GM18526 (cell line): ENCODE results near the gene EXOSC5.

Experiments used
- POLR2A ChIP-seq: IDR thresholded peaks from 3 replicates; pipeline ENCODE4 v1.6.1; 2011; ENCODE audit not compliant: insufficient read length; ENCODE audit errors: extremely low read depth

The EXOSC5 gene

DNA sequence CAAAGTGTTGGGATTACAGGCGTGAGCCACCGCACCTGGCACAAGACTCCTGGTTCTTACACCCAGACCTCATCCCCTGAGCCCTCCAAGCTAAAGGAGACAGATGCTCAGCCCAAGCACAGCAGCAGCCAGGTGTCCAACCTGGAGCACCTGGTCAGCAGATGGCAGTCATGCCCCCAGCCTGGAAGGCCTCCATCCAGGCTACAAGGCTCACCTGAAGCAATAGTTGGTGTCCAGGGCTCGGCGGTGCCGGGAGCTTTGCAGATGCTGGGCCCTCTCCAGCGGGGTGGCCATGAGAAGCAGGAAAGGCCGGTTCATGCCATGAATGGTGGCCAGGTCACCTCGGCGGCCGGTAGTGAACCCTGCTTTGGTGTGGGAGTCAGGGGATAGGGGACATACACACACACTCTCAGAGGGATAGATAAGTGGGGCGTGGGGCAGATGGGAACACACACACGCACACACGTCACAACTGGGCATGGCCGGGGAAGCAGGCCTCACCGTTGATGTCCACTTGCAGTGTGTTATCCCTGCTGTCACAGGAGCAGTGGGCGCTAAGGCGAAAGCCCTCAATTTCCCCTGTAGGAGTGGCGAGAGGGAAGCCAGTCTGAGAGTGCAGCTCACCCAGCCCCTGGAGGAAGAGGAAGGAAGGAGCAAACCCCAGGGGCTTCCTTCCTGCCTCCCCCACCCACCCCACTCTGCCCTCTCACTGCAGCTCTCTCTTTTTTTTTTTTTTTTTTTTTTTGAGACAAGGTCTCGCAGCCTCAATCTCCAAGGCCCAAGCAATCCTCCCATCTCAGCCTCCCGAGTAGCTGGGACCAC lies 55.3 kb downstream of the EXOSC5 start:
- no peak for TF ChIP-seq POLR2A

DNA sequence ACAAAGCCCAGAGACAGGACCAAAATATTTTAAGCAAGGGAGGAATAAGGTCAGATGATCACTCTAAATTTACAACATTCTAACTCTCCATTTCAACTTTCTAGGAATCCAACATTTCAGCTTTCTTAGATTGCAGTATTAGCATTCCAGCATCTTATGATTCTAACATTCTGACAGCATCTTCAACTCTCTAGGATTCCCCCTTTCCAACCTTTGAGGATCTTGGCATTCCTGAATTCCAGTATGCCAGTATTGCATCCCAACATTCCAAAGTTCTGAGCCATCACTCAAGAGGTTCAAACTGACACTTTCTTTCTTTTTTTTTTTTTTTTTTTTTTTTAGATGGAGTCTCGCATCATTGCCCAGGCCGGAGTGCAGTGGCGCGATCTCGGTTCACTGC lies 57.2 kb downstream of the EXOSC5 start:
- TF ChIP-seq POLR2A, result no peak
